Transverse colon (tissue), 4 donors: ENCODE data around the gene HLA-DRB5.

ENCODE experiments used
- CTCF ChIP-seq, 5 experiments: fragments of 200-600 bp in 3 of 5; fragments of 450-650 bp in 2 of 5; sonication (generic) in 3 of 5; IDR thresholded peaks; 1 replicate in 2 of 5; 2 replicates in 3 of 5; pipeline ENCODE4 v1.5.1; 2016 to 2017; ENCODE audit warnings: antibody characterized with exemption in 5 of 5, inconsistent platforms in 3 of 5, mild to moderate bottlenecking in 2 of 5, moderate library complexity in 1 of 5
- EP300 ChIP-seq: sonication (generic); formaldehyde crosslinking; IDR thresholded peaks from one replicate; pipeline ENCODE4 v1.6.1; 2017; ENCODE audit warnings: antibody characterized with exemption, low read depth
- POLR2A ChIP-seq: fragments of 450-650 bp; IDR thresholded peaks from one replicate; pipeline ENCODE4 v1.6.1; 2016; ENCODE audit warnings: antibody characterized with exemption, mild to moderate bottlenecking, moderate library complexity
- POLR2AphosphoS5 ChIP-seq, 3 donors: sonication (generic); formaldehyde crosslinking; IDR thresholded peaks; one replicate each; pipeline ENCODE4 v1.6.1; 2016; ENCODE audit warnings: antibody characterized with exemption in 3 of 3

GRCh38 chr6:32522302-32523047, 7.6 kb downstream of the HLA-DRB5 start:
- TF ChIP-seq CTCF (IDR thresholded peaks at IDR 0.05) (no peak), EP300 (no peak), POLR2A (no peak), POLR2AphosphoS5 (IDR thresholded peaks at IDR 0.05) (no peak)
